Heart left ventricle (tissue), 16 donors: ENCODE data around the gene ATP5F1A. TPM values are rescaled to one million over a fixed set of nuclear protein-coding genes. Genes with fewer than 3 reads are reported as not detected.

ENCODE experiments used
- ATAC-seq, 4 donors: fragments of 200-7000 bp; cut with Tn5 transposase; one replicate each; pipeline ENCODE4 v1.9.1; 2020 to 2022; ENCODE audit warnings: moderate library complexity in 4 of 4, mild to moderate bottlenecking in 3 of 4, moderate number of reproducible peaks in 1 of 4
- DNase-seq, 5 donors: peaks; one replicate each; pipeline ENCODE4 v3.0.0-alpha.2; 2020
- H3K27ac ChIP-seq, 12 donors: fragments of 200-600 bp; sonication (generic) in 4 of 12; one replicate each; pipeline versions ENCODE4 v1.5.0 to v1.8.0; 2016 to 2022; ENCODE audit warnings: mild to moderate bottlenecking in 2 of 12
- H3K27me3 ChIP-seq, 9 donors: fragments of 200-600 bp; sonication (generic) in 2 of 9; one replicate each; pipeline versions ENCODE4 v1.5.1 to v1.8.0; 2016 to 2022; ENCODE audit warnings: mild to moderate bottlenecking in 3 of 9
- H3K36me3 ChIP-seq, 9 donors: fragments of 200-600 bp; sonication (generic) in 2 of 9; one replicate each; pipeline versions ENCODE4 v1.5.0 to v1.8.0; 2018 to 2022; ENCODE audit warnings: mild to moderate bottlenecking in 2 of 9
- H3K4me1 ChIP-seq, 12 donors: fragments of 200-600 bp; sonication (generic) in 4 of 12; one replicate each; pipeline versions ENCODE4 v1.5.0 to v1.8.0; 2016 to 2022; ENCODE audit warnings: mild to moderate bottlenecking in 3 of 12
- H3K4me3 ChIP-seq, 12 donors: fragments of 200-600 bp; sonication (generic) in 4 of 12; one replicate each; pipeline versions ENCODE4 v1.5.0 to v1.8.0; 2017 to 2022; ENCODE audit warnings: mild to moderate bottlenecking in 9 of 12, moderate library complexity in 4 of 12
- H3K9me3 ChIP-seq, 12 donors: fragments of 200-600 bp; sonication (generic) in 4 of 12; one replicate each; pipeline versions ENCODE4 v1.5.0 to v1.8.0; 2016 to 2022; ENCODE audit warnings: mild to moderate bottlenecking in 1 of 12
- CTCF ChIP-seq, 12 donors: fragments of 200-600 bp; sonication (generic) in 4 of 12; IDR thresholded peaks; one replicate each; pipeline versions ENCODE4 v1.5.0 to v1.8.0; 2018 to 2022; ENCODE audit warnings: antibody characterized with exemption in 12 of 12, mild to moderate bottlenecking in 5 of 12
- POLR2A ChIP-seq, 2 donors: fragments of 450-650 bp; IDR thresholded peaks; one replicate each; pipeline ENCODE4 v1.6.1; 2017; ENCODE audit warnings: antibody characterized with exemption in 2 of 2, mild to moderate bottlenecking in 2 of 2, moderate library complexity in 2 of 2
- WGBS, 4 donors: extraction: QIAGEN DNeasy Blood & Tissue Kit in 2 of 4; methylation state at CpG; one replicate each; pipeline versions ENCODE4 v1.1.5 to v1.1.7; 2013 to 2018; 5-methylcytosine and 5-hydroxymethylcytosine counted together
- intact Hi-C, 10 donors: fragments of 100-400 bp; cut with DNase I; formaldehyde crosslinking; loops; one replicate each; pipeline versions ENCODE4 v1.11.1 to v1.14.2; 2022
- polyA plus RNA-seq, 2 donors: library from polyadenylated mRNA; stranded (reverse); fragments of 200-250 nt; gene quantifications; one replicate each; pipeline ENCODE4 v1.2.3, GENCODE V29; 2013
- total RNA-seq, 9 donors: library from RNA; depleted of rRNA in 2 of 9; stranded (reverse); fragments of >200 nt in 2 of 9; fragmentation: NEBNext Ultra II Directional in 3 of 9; extraction: Animal tissue kit (Norgen Biotek cat#: 25700) in 3 of 9; gene quantifications; one replicate each; pipeline versions ENCODE4 v1.1.0 to v1.2.4, GENCODE V29; 2016 to 2023
- donor health status: ischemic (EF 13 %, LVEDD 7.1; RV severe dilation, severe dysfunction).
- donor health status: healthy with polysubstance abuse.
- donor health status: DM: no; HTN: yes; CAD: no.
- donor health status: DM: no; HTN: no; CAD: no.
- donor health status: ischemic (EF 25% LVEDD 6.9; RV normal size, moderate dysfunction).
- donor health status: ischemic (EF 25% LVEDD 5.7; RV mildly dilated, moderate dysfunction).
- donor health status: healthy.
- donor health status: DM: yes; HTN: yes; CAD: no.
- donor health status: ischemic (EF 35%, LVEDD 5.7; RV mildly dilated, moderate dysfunction).
- donor health status: nonischemic (EF 11% LVEDD 7.7; RV severe dilation, severe dysfunction).
- donor health status: DM: yes; HTN: yes; CAD: no.
- donor health status: PGD.
- donor health status: ischemic (EF 29% LVEDD 5.4; RV normal size, mild dysfunction).
- donor health status: nonischemic (EF 23%, LVEDD 6.1; RV moderate dilation, normal function).

Gene ATP5F1A
- total and polyA plus RNA-seq, 11 donors: 926 to 3,149 (median 1,393) TPM

- H3K36me3 ChIP-seq: no peaks in the 10 kb centered on the region
- H3K27me3 ChIP-seq: no peaks in the 10 kb centered on the region
- intact Hi-C loops: loop anchor here in 2 of 10 donors (10.0 kb wide), 2 partner anchors 77 to 377 kb away; no protein-coding TSS in a partner anchor
- H3K27ac ChIP-seq: no peak overlapping the region
- no peak for TF ChIP-seq POLR2A (IDR thresholded peaks at IDR 0.05)
- TF ChIP-seq CTCF (IDR thresholded peaks at IDR 0.05): no peak
- H3K4me1 ChIP-seq: peaks cover 0 to 26% (median 0%) of the 10 kb centered on the region in 12 donors
- DNase-seq (no peak), ATAC-seq (no peak)
- H3K9me3 ChIP-seq: no peaks in the 10 kb centered on the region
- no peak overlapping the region for H3K4me3 ChIP-seq
- 84 to 98% (median 87%) methylated on average over 1 of the region's 1 CpG for WGBS, 4 donors
Observed at GRCh38 chr18:46061796-46062195, 36.3 kb downstream of the ATP5F1A start.

GRCh38 chr18:46061387-46061786, 36.7 kb downstream of the ATP5F1A start:
- no peaks in the 10 kb centered on the region for H3K27me3 ChIP-seq
- ATAC-seq (peak in 1 of 4 donors; percentile 33), DNase-seq (no peak)
- intact Hi-C loops: loop anchor here in 2 of 10 donors (10.0 kb wide), 2 partner anchors 77 to 377 kb away; no protein-coding TSS in a partner anchor
- H3K36me3 ChIP-seq: no peaks in the 10 kb centered on the region
- no peak overlapping the region for H3K27ac ChIP-seq
- no peaks in the 10 kb centered on the region for H3K9me3 ChIP-seq
- WGBS, 4 donors: 73 to 82% (median 77%) methylated on average over 3 of the region's 3 CpGs
- TF ChIP-seq POLR2A (IDR thresholded peaks at IDR 0.05) (no peak), CTCF (IDR thresholded peaks at IDR 0.05) (no peak)
- peaks cover 0 to 28% (median 0%) of the 10 kb centered on the region in 12 donors for H3K4me1 ChIP-seq
- no peak overlapping the region for H3K4me3 ChIP-seq

GRCh38 chr18:46060359-46060841, 37.7 kb downstream of the ATP5F1A start:
- Histone ChIP-seq H3K27me3 (no peaks in the 10 kb centered on the region), H3K9me3 (no peaks in the 10 kb centered on the region), H3K4me3 (no peak overlapping the region), H3K36me3 (no peaks in the 10 kb centered on the region), H3K4me1 (peaks cover 0 to 37% (median 0%) of the 10 kb centered on the region in 12 donors), H3K27ac (no peak overlapping the region)
- intact Hi-C loops: loop anchor here in 2 of 10 donors (10.0 kb wide), 2 partner anchors 76 to 376 kb away; no protein-coding TSS in a partner anchor
- DNase-seq: no peak
- TF ChIP-seq CTCF (IDR thresholded peaks at IDR 0.05) (no peak), POLR2A (IDR thresholded peaks at IDR 0.05) (no peak)
- 71 to 86% (median 79%) methylated on average over 3 of the region's 3 CpGs for WGBS, 4 donors
- no peak for ATAC-seq

- no peak for ATAC-seq
- peak overlapping the region in 1 of 12 donors; percentile 63 for H3K27ac ChIP-seq
- intact Hi-C loops: no loop called here
- no peaks in the 10 kb centered on the region for H3K27me3 ChIP-seq
- H3K4me1 ChIP-seq: peaks cover 0 to 60% (median 0%) of the 10 kb centered on the region in 12 donors
- H3K4me3 ChIP-seq: no peak overlapping the region
- H3K9me3 ChIP-seq: no peaks in the 10 kb centered on the region
- no peak for TF ChIP-seq CTCF (IDR thresholded peaks at IDR 0.05)
- TF ChIP-seq POLR2A (IDR thresholded peaks at IDR 0.05): no peak
- 66 to 72% (median 70%) methylated on average over 4 of the region's 4 CpGs for WGBS, 4 donors
- no peak for DNase-seq
- H3K36me3 ChIP-seq: no peaks in the 10 kb centered on the region
Observed at GRCh38 chr18:46055838-46056230, 42.3 kb downstream of the ATP5F1A start.
